HG02610 (cell line): ENCODE data around the gene ZNF329.

Experiments
- ATAC-seq: cut with Tn5 transposase; IDR thresholded peaks from one replicate; pipeline ENCODE4 v1.9.1; 2021; ENCODE audit warnings: mild to moderate bottlenecking, moderate library complexity; ENCODE audit not compliant: unreplicated experiment

The ZNF329 gene

DNA sequence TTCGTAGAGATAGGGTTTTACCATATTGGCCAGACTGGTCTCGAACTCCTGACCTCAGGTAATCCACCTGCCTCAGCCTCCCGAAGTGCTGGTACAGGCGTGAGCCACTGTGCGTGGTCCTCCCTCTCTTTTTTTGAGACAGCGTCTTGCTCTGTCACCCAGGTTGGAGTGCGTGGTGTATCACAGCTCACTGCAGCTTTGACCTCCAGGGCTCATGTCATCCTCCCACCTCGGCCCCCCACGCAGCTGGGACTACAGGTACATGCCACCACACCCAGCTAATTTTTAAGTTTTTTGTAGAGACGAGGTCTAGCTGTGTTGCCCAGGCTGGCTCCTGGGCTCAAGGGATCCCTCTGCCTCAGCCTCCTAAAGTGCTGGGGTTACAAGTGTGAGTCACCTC lies 70.8 kb downstream of the ZNF329 start:
- ATAC-seq, result no peak
